Astrocyte of the spinal cord (primary cell): ENCODE measurements around the gene ZNF791.
"Not testable (repeated sequence)": the region's sequence is repeated elsewhere in the genome, so short reads cannot be mapped to it uniquely, and the experiment has no call there.

Source experiments
- DNase-seq: peaks from one replicate; pipeline ENCODE4 v3.0.0; 2011; ENCODE audit warnings: low read depth, low spot score
- H3K4me3 ChIP-seq: 2 replicates; pipeline ENCODE4 v1.5.1; 2011; ENCODE audit warnings: low read depth, mild to moderate bottlenecking, low read length, moderate library complexity
- in situ Hi-C: cut with HindIII; loops from 2 replicates; pipeline ENCODE4 v1.10.0; 2017; ENCODE audit warnings: low sequenced_read_pairs
- TF ChIP-seq, protein P1 (sequence below): IDR thresholded peaks from 2 replicates; pipeline ENCODE4 v1.5.1; 2012; ENCODE audit warnings: low read depth, mild to moderate bottlenecking, low read length, inconsistent platforms

Gene ZNF791

DNA sequence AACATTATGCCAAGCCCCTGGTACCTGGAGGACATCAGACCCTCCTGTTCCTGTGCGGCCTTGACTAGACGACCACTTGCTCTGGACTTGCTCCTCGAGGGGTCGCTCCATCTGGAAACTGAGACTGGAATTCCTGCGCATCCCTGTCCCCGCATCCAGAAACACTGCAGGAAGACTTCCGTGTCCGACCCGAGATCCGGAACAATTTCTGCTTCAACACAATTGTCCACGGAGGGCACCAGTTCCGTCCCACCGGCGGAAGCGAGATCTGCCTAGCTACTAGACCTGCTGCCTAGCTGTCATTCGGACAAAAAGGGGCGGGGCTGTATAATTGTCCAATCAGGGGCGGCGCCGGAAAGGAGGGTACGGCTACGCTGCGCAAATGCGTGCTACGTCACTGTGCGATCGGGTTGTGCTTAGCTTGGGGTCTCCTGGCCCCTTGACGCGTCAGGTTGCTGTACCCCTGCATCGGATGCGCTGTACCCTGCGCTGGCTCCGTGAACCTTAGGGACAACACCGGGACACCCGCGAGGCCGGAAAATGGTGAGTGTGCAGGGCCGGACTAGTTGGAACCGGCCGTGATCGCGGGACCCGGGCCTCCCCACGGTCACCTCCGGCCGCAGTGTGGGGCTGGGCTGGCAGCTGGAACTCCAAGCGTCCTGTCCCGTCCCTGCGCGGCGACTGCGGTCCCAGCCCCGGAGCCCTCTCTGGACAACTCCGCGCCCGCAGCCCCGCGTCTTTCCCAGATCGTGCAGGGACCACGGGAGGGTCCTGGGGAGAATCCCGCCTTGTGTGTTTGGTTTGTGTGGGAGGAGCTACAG lies at the start of gene ZNF791, which contains the start of gene ZNF490:
TSS of gene ZNF791 (plus strand) at position 381 of the 821 bp plus-strand sequence. CDS start at position 541, 160 bp downstream.
TSS of gene ZNF490 (minus strand) at position 274 of the 821 bp plus-strand sequence. CDS start at position 141, 133 bp downstream.
- H3K4me3 ChIP-seq = peak within 1 kb of the TSS; percentile 93
- in situ Hi-C loops = no loop called here
- TF ChIP-seq, protein P1, sequence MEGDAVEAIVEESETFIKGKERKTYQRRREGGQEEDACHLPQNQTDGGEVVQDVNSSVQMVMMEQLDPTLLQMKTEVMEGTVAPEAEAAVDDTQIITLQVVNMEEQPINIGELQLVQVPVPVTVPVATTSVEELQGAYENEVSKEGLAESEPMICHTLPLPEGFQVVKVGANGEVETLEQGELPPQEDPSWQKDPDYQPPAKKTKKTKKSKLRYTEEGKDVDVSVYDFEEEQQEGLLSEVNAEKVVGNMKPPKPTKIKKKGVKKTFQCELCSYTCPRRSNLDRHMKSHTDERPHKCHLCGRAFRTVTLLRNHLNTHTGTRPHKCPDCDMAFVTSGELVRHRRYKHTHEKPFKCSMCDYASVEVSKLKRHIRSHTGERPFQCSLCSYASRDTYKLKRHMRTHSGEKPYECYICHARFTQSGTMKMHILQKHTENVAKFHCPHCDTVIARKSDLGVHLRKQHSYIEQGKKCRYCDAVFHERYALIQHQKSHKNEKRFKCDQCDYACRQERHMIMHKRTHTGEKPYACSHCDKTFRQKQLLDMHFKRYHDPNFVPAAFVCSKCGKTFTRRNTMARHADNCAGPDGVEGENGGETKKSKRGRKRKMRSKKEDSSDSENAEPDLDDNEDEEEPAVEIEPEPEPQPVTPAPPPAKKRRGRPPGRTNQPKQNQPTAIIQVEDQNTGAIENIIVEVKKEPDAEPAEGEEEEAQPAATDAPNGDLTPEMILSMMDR = no peak
- DNase-seq = peak; percentile 98

DNA sequence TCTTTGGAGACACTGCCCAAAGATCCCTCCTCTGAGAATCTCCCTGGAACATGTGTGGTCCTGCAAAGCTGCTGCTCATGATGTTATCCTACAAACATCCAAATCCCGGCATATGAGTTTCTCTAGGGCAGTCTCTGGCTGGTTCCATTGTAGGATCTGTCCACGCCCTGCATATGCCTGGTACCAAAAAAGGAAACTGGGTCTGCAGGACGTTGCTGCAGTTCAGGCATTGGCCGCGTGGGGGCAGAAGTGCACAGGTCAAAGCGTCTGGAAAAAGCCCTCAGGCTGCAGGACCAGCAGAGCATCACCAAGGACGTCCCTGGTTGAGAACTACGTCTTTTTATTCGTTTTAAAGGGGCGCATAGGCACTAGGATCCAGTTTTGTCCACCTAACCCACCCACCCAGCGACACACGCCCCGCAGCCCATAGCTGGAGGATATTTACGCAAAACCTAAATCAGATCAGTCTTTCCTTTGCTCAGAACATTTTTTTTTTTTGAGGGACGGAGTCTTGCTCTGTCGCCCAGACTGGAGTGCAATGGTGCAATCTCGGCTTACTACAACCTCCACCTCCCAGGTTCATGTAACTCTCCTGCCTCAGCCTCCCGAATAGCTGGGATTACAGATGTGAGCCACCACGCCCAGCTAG lies 46.6 kb upstream of the ZNF791 start:
- H3K4me3 ChIP-seq = no peak overlapping the region
- in situ Hi-C loops = no loop called here
- TF ChIP-seq, protein P1 = peak; percentile 99
- peak; percentile 83 for DNase-seq

DNA sequence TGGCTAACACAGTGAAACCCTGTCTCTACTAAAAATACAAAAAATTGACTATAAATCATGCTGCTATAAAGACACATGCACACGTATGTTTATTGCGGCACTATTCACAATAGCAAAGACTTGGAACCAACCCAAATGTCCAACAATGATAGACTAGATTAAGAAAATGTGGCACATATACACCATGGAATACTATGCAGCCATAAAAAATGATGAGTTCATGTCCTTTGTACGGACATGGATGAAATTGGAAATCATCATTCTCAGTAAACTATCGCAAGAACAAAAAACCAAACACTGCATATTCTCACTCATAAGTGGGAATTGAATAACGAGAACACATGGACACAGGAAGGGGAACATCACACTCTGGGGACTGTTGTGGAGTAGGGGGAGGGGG lies 44.3 kb upstream of the ZNF791 start:
- in situ Hi-C loops, H3K4me3 ChIP-seq, DNase-seq: not testable (repeated sequence)

DNA sequence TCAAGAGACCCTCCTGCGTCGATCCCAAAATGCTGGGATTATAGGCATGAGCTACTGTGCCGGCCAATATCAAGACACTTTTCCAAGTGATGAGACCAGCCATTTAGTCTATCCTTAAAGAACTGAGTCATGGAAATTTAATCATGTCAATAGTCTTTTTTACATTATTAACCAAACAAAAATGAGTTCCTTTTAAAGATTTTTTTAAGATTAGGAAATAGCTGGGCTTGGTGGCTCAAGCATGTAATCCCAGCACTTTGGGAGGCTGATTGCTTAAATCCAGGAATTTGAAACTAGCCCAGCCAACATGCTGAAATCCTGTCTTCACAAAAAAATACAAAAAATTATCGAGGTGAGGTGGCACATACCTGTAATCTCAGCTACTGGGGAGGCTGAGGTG lies 42.8 kb upstream of the ZNF791 start:
- TF ChIP-seq, protein P1 = no peak
- in situ Hi-C loops = no loop called here
- no peak for DNase-seq
- H3K4me3 ChIP-seq = no peak overlapping the region

DNA sequence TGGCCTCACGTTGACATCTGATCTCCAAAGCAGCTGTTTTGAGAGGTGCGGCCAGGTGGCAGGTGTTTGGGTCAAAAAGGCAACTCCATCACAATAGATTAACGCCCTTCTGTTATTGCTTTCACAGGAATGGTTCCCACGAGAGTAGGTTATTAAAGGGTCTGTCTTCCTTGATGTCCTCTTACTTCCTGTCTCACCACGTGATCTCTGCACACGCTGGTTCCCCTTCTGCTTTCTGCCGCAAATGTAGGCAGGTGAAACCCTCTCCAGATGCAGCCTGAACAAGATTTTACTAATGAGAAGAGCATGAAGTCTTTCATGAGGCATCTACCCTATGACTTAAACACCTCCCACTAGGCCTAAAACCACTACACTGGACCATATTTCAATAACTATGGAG lies 36.7 kb upstream of the ZNF791 start:
- DNase-seq = no peak
- TF ChIP-seq, protein P1 = no peak
- no peak overlapping the region for H3K4me3 ChIP-seq
- in situ Hi-C loops = no loop called here

DNA sequence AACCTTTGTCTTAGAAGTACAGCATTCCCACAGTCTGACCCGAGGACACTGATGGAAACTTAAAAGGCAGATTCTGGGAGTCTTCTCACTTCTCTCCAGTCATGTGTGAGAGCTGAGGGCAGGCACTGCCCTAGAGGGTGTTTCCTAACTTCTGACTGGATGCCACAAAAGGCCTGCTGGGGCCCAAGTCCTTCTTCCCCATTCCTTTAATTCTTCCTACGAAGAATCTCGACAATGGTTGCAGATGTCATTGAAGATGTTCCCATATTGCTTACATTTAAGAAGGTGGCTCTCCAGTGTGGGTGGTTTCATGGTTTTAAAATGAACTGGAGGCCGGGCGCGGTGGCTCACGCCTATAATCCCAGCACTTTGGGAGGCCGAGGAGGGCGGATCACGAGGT lies 32.1 kb upstream of the ZNF791 start:
- H3K4me3 ChIP-seq = no peak overlapping the region
- in situ Hi-C loops = no loop called here
- TF ChIP-seq, protein P1 = no peak
- DNase-seq = no peak

DNA sequence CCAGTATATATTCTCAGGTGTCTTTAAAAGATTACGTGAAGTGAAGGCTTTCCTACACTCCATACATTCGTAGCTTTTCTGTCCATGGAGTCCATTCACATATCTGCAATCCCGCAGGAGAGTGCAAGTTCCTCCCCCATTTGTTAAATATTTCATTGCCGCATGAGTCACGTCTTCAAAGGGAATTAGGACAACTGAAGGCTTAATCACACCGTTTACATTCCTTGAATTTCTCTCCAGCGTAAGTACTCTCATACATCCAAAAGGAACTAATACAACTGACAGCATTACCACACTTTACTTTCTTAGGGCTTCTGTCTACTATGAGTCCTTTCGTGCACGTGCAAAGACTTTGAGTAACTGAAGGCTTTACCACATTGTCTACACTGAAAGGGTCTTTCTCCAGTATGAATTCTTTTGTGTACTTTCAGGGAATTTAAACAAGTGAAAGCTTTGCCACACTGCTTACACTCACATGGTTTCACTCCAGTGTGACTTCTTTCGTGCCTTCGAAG lies 30.5 kb upstream of the ZNF791 start:
- TF ChIP-seq, protein P1 = no peak
- H3K4me3 ChIP-seq = no peak overlapping the region
- in situ Hi-C loops = no loop called here
- peak; percentile 8 for DNase-seq
